Transverse colon (tissue), 4 donors: ENCODE results near the gene HASPIN.

ENCODE experiments used
- CTCF ChIP-seq, 5 experiments: fragments of 200-600 bp in 3 of 5; fragments of 450-650 bp in 2 of 5; sonication (generic) in 3 of 5; IDR thresholded peaks; 1 replicate in 2 of 5; 2 replicates in 3 of 5; pipeline ENCODE4 v1.5.1; 2016 to 2017; ENCODE audit warnings: antibody characterized with exemption in 5 of 5, inconsistent platforms in 3 of 5, mild to moderate bottlenecking in 2 of 5, moderate library complexity in 1 of 5
- EP300 ChIP-seq: sonication (generic); formaldehyde crosslinking; IDR thresholded peaks from one replicate; pipeline ENCODE4 v1.6.1; 2017; ENCODE audit warnings: antibody characterized with exemption, low read depth
- POLR2AphosphoS5 ChIP-seq, 3 donors: sonication (generic); formaldehyde crosslinking; IDR thresholded peaks; one replicate each; pipeline ENCODE4 v1.6.1; 2016; ENCODE audit warnings: antibody characterized with exemption in 3 of 3

GRCh38 chr17:3761036-3761917, 37.6 kb downstream of the HASPIN start:
- TF ChIP-seq CTCF (IDR thresholded peaks at IDR 0.05) (no peak), POLR2AphosphoS5 (IDR thresholded peaks at IDR 0.05) (no peak), EP300 (no peak)
